Fibroblast of lung (primary cell): ENCODE results near the gene KIAA2012. TPM values are rescaled to one million over a fixed set of nuclear protein-coding genes. Genes with fewer than 3 reads are reported as not detected.

Experiments used
- DNase-seq, 2 donors: peaks; one replicate each; pipeline versions ENCODE4 v3.0.0 to v3.0.0-alpha.2; 2010; ENCODE audit warnings: low read depth in 2 of 2
- H2AFZ ChIP-seq: 2 replicates; pipeline ENCODE4 v1.5.1; 2012; ENCODE audit warnings: low read length, control low read depth, inconsistent platforms
- H3K27ac ChIP-seq: 2 replicates; pipeline ENCODE4 v1.5.1; 2011; ENCODE audit warnings: low read length, control low read depth; ENCODE audit not compliant: insufficient read depth
- H3K27me3 ChIP-seq: 2 replicates; pipeline ENCODE4 v1.5.1; 2011; ENCODE audit warnings: mild to moderate bottlenecking, low read length; ENCODE audit not compliant: control insufficient read depth, insufficient read depth
- H3K36me3 ChIP-seq: 2 replicates; pipeline ENCODE4 v1.5.1; 2011; ENCODE audit warnings: low read length; ENCODE audit not compliant: control insufficient read depth, insufficient read depth
- H3K4me1 ChIP-seq: 2 replicates; pipeline ENCODE4 v1.5.1; 2011; ENCODE audit warnings: low read length; ENCODE audit not compliant: control insufficient read depth, insufficient read depth; ENCODE audit errors: extremely low read depth
- H3K4me2 ChIP-seq: 2 replicates; pipeline ENCODE4 v1.5.1; 2011; ENCODE audit warnings: low read length, control low read depth; ENCODE audit not compliant: insufficient read depth; ENCODE audit errors: extremely low read depth
- H3K4me3 ChIP-seq, 4 experiments: fragments of 200-600 bp in 1 of 4; sonication (generic) in 1 of 4; replicated peaks in 1 of 4; 2 replicates each; pipeline ENCODE4 v1.5.1; 2011 to 2016; ENCODE audit warnings: low read length in 4 of 4, low read depth in 3 of 4, mild to moderate bottlenecking in 3 of 4, control low read depth in 2 of 4, inconsistent platforms in 1 of 4, mixed read lengths in 1 of 4; ENCODE audit not compliant: insufficient read depth in 1 of 4; ENCODE audit errors: control extremely low read depth in 1 of 4
- H3K79me2 ChIP-seq: 2 replicates; pipeline ENCODE4 v1.5.1; 2012; ENCODE audit warnings: mild to moderate bottlenecking, low read length, inconsistent platforms; ENCODE audit not compliant: control insufficient read depth, insufficient read depth
- H3K9ac ChIP-seq: 2 replicates; pipeline ENCODE4 v1.5.1; 2011; ENCODE audit warnings: mild to moderate bottlenecking, low read length, control low read depth; ENCODE audit not compliant: insufficient read depth
- H3K9me3 ChIP-seq: 2 replicates; pipeline ENCODE4 v1.5.1; 2012; ENCODE audit warnings: low read depth, low read length; ENCODE audit not compliant: control insufficient read depth, insufficient read depth
- H4K20me1 ChIP-seq: 2 replicates; pipeline ENCODE4 v1.5.1; 2011; ENCODE audit warnings: low read length; ENCODE audit not compliant: control insufficient read depth, insufficient read depth; ENCODE audit errors: extremely low read depth
- CTCF ChIP-seq, 2 donors: IDR thresholded peaks in 1 of 2; conservative IDR thresholded peaks in 1 of 2; 1 replicate in 1 of 2; 2 replicates in 1 of 2; pipeline ENCODE4 v1.5.1; 2011 to 2012; ENCODE audit warnings: low read length in 2 of 2, control low read depth in 1 of 2, inconsistent platforms in 1 of 2, low read depth in 1 of 2, mild to moderate bottlenecking in 1 of 2
- EZH2 ChIP-seq: IDR thresholded peaks from 2 replicates; pipeline ENCODE4 v1.5.1; 2012; ENCODE audit warnings: low read length, control low read depth, mild to moderate bottlenecking; ENCODE audit errors: missing control alignments
- polyA minus RNA-seq: library from RNA; depleted of rRNA, polyadenylated mRNA; stranded (reverse); fragments of >200 nt; gene quantifications from 2 replicates; pipeline ENCODE4 v1.2.3, GENCODE V29; 2011; ENCODE audit warnings: low replicate concordance
- polyA plus RNA-seq, 2 donors: library from polyadenylated mRNA; depleted of rRNA in 1 of 2; stranded (reverse) in 1 of 2; unstranded in 1 of 2; fragments of >200 nt; gene quantifications; 2 replicates each; pipeline ENCODE4 v1.2.1, GENCODE V29; 2011 to 2012; ENCODE audit warnings: missing spikeins in 1 of 2
- total RNA-seq: library from RNA; depleted of rRNA; stranded (reverse); fragments of >200 nt; gene quantifications from 2 replicates; pipeline ENCODE4 v1.2.1, GENCODE V29; 2014

The KIAA2012 gene
- under 0.01 TPM in 1 of 2 replicates, not detected in the other for total RNA-seq
- 0.01 and 0.09 TPM in 2 replicates for polyA plus RNA-seq
- 0.12 TPM in 1 of 2 replicates, not detected in the other for polyA plus RNA-seq (2012)
- not detected in 2 replicates for polyA minus RNA-seq

GRCh38 chr2:202072737-202073401 is at the start of gene KIAA2012:
KIAA2012 (plus strand) TSS chr2:202073255; CDS start chr2:202073628, 373 bp downstream.
- no peaks in the 10 kb centered on the region for H3K27me3 ChIP-seq
- no peaks in the 10 kb centered on the region for H3K79me2 ChIP-seq
- H4K20me1 ChIP-seq: no peaks in the 10 kb centered on the region
- no peaks in the 10 kb centered on the region for H3K4me1 ChIP-seq
- H3K4me3 ChIP-seq: no peak within 1 kb of the TSS
- H3K4me2 ChIP-seq: no peak within 1 kb of the TSS
- no peak for DNase-seq
- H3K9me3 ChIP-seq: no peaks in the 10 kb centered on the region
- H3K9ac ChIP-seq: no peak within 1 kb of the TSS
- TF ChIP-seq CTCF (conservative IDR thresholded peaks at IDR 0.05 in 1 of 2, IDR thresholded peaks at IDR 0.05 in 1 of 2; ENCODE audit: low read depth in 1 of 2, low read length in 2 of 2) (no peak), EZH2 (no peak)
- no peaks in the 10 kb centered on the region for H3K36me3 ChIP-seq
- H2AFZ ChIP-seq: no peak within 1 kb of the TSS
- no peak within 1 kb of the TSS for H3K27ac ChIP-seq

GRCh38 chr2:202023904-202024266 is 49.2 kb upstream of the KIAA2012 start:
- Histone ChIP-seq H2AFZ (no peak overlapping the region), H3K4me1 (no peaks in the 10 kb centered on the region), H3K9me3 (no peaks in the 10 kb centered on the region), H3K36me3 (no peaks in the 10 kb centered on the region), H3K79me2 (no peaks in the 10 kb centered on the region), H4K20me1 (no peaks in the 10 kb centered on the region), H3K4me3 (no peak overlapping the region), H3K4me2 (no peak overlapping the region), H3K27me3 (no peaks in the 10 kb centered on the region), H3K27ac (no peak overlapping the region), H3K9ac (no peak overlapping the region)
- TF ChIP-seq EZH2: no peak
- no peak for TF ChIP-seq CTCF (conservative IDR thresholded peaks at IDR 0.05 in 1 of 2, IDR thresholded peaks at IDR 0.05 in 1 of 2; ENCODE audit: low read depth in 1 of 2, low read length in 2 of 2)
- DNase-seq: no peak

GRCh38 chr2:202024871-202025270 is 48.2 kb upstream of the KIAA2012 start:
- Histone ChIP-seq H4K20me1 (no peaks in the 10 kb centered on the region), H3K4me2 (no peak overlapping the region), H3K27me3 (no peaks in the 10 kb centered on the region), H3K79me2 (no peaks in the 10 kb centered on the region), H2AFZ (no peak overlapping the region), H3K9ac (no peak overlapping the region), H3K36me3 (no peaks in the 10 kb centered on the region), H3K9me3 (no peaks in the 10 kb centered on the region), H3K4me1 (no peaks in the 10 kb centered on the region), H3K27ac (no peak overlapping the region), H3K4me3 (no peak overlapping the region)
- no peak for DNase-seq
- TF ChIP-seq CTCF (conservative IDR thresholded peaks at IDR 0.05 in 1 of 2, IDR thresholded peaks at IDR 0.05 in 1 of 2; ENCODE audit: low read depth in 1 of 2, low read length in 2 of 2) (no peak), EZH2 (no peak)
